Large intestine (tissue), 3 donors: Measurements from ENCODE around the gene DEAF1. TPM values are rescaled to one million over a fixed set of nuclear protein-coding genes. Genes with fewer than 3 reads are reported as not detected.

Experiments used
- DNase-seq, 2 donors: peaks; one replicate each; pipeline versions ENCODE4 v3.0.0 to v3.0.0-alpha.2; 2013
- H3K27ac ChIP-seq: one replicate; pipeline ENCODE4 v1.5.1; 2013; ENCODE audit warnings: low read length
- H3K27me3 ChIP-seq: 2 replicates; pipeline ENCODE4 v1.6.1; 2013; ENCODE audit warnings: low read length; ENCODE audit not compliant: control insufficient read depth, insufficient read depth
- H3K36me3 ChIP-seq: 2 replicates; pipeline ENCODE4 v1.6.1; 2013; ENCODE audit warnings: low read length; ENCODE audit not compliant: control insufficient read depth, insufficient read depth
- H3K4me1 ChIP-seq: one replicate; pipeline ENCODE4 v1.6.1; 2013; ENCODE audit warnings: low read length; ENCODE audit not compliant: control insufficient read depth, insufficient read depth
- H3K4me3 ChIP-seq: one replicate; pipeline ENCODE4 v1.5.1; 2013; ENCODE audit warnings: low read length
- H3K9me3 ChIP-seq: one replicate; pipeline ENCODE4 v1.6.1; 2013; ENCODE audit warnings: mild to moderate bottlenecking, low read depth, low read length, moderate library complexity; ENCODE audit not compliant: control insufficient read depth
- WGBS: methylation state at CpG from one replicate; pipeline ENCODE4 v1.1.5; 2013; ENCODE audit warnings: low lambda C conversion rate; ENCODE audit not compliant: insufficient coverage; 5-methylcytosine and 5-hydroxymethylcytosine counted together
- polyA plus RNA-seq: library from polyadenylated mRNA; unstranded; fragments of 120-200 nt; gene quantifications from one replicate; pipeline ENCODE4 v1.2.1, GENCODE V29; 2013

DEAF1 gene
- polyA plus RNA-seq, 1 donor = 24.1 TPM

GRCh38 chr11:645536-645935, 49.5 kb downstream of the DEAF1 start:
- Histone ChIP-seq H3K36me3 (peaks cover 25% of the 10 kb centered on the region), H3K4me1 (peaks cover 7% of the 10 kb centered on the region), H3K27ac (no peak overlapping the region), H3K27me3 (peaks cover 6% of the 10 kb centered on the region), H3K9me3 (peaks cover under 1% of the 10 kb centered on the region), H3K4me3 (no peak overlapping the region)
- DNase-seq = no peak
- WGBS = no CpG with 5 or more reads among the region's 16 CpGs

DNA sequence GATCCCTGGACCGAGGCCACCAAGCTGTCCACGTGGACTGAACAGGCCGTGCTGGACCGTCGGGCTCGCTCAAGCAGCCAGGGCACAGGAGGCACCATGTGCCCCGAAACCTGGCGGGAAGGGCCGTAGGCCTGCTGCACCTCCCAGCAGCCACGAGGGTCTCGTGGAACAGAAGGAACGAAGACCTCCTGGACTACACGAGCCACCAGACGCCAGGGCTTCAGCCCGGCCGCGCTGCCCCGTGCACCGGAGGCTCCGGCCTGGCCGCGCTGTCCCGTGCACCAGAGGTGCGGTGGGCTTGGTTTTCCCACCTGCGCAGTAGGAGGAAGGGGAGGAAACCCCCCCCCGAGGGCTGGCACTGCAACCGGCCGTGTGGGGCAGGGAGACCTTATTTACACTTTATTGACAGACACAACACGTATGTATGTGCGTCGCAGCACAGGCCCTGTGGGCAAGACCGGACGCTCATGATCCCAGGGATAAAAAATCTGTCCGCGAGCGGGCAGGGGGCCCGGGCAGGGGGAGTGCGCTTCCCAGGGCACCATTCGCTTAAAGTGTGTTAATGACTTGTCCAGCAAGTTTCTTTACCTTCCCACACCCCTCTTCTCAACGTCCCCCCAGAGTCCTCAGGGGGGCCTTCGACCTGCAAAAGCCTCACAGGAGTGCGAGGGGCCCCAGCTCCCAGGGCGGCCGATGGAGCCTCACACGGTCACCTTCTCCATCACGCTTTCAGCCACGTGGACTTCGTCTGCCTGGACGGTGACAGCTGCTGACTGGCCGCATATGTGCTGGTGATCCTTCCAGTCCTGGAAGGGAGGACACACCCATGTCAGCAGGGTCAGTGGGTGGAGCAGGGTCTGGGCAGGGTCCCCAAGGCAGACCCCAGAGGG, 50.9 kb downstream of the DEAF1 start:
- no CpG with 5 or more reads among the region's 50 CpGs for WGBS
- Histone ChIP-seq H3K4me3 (no peak overlapping the region), H3K36me3 (peaks cover 20% of the 10 kb centered on the region), H3K4me1 (peaks cover 9% of the 10 kb centered on the region), H3K9me3 (peaks cover 4% of the 10 kb centered on the region), H3K27ac (no peak overlapping the region), H3K27me3 (peaks cover 14% of the 10 kb centered on the region)
- DNase-seq = no peak

- H3K4me1 ChIP-seq = peaks cover 16% of the 10 kb centered on the region
- WGBS = no CpG with 5 or more reads among the region's 9 CpGs
These were observed 51.7 kb downstream of the DEAF1 start for GRCh38 chr11:643366-643765.

DNA sequence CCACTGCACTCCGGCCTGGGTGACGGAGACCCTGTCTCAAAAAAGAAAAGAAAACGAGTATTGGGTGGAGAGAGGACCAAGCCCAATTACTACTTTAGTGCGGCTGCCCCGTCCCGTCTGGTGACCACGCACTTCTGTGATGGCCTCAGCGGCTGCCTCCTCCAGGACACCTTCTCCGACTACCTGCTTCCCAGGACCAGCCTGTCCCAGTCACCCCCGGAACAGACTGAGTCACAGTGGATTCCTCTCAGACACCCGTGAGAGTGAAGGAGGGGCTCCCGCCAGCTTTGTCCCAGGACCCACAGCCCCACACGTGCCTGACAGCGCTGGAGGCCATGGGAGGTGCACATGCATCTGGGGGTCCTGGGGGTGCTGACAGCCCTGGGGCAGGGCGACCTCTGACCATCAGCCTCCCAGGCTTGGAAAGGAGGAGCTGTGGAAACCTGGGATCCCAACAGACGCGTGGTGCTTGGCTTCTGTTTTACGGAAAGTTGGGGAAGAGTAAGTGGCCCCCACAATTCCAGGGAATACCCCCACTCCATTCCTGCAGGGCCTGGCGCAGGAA, 53.1 kb downstream of the DEAF1 start:
- H3K4me3 ChIP-seq = no peak overlapping the region
- H3K4me1 ChIP-seq = peaks cover 20% of the 10 kb centered on the region
- H3K36me3 ChIP-seq = peaks cover 20% of the 10 kb centered on the region
- H3K9me3 ChIP-seq = peaks cover 8% of the 10 kb centered on the region
- no CpG with 5 or more reads among the region's 19 CpGs for WGBS
- DNase-seq = no peak
- H3K27ac ChIP-seq = no peak overlapping the region
- peaks cover 33% of the 10 kb centered on the region for H3K27me3 ChIP-seq

More at GRCh38 chr11:643366-643765, 51.7 kb downstream of the DEAF1 start:
- Histone ChIP-seq H3K4me3 (no peak overlapping the region), H3K27me3 (peaks cover 21% of the 10 kb centered on the region), H3K9me3 (peaks cover 4% of the 10 kb centered on the region), H3K27ac (no peak overlapping the region), H3K36me3 (peaks cover 20% of the 10 kb centered on the region)
- no peak for DNase-seq

GRCh38 chr11:640021-640706, 54.9 kb downstream of the DEAF1 start:
- H3K27me3 ChIP-seq = peaks cover 47% of the 10 kb centered on the region
- no peak overlapping the region for H3K27ac ChIP-seq
- no peak for DNase-seq
- peaks cover 18% of the 10 kb centered on the region for H3K36me3 ChIP-seq
- no CpG with 5 or more reads among the region's 69 CpGs for WGBS
- H3K9me3 ChIP-seq = peaks cover 8% of the 10 kb centered on the region
- peaks cover 21% of the 10 kb centered on the region for H3K4me1 ChIP-seq
- no peak overlapping the region for H3K4me3 ChIP-seq

DNA sequence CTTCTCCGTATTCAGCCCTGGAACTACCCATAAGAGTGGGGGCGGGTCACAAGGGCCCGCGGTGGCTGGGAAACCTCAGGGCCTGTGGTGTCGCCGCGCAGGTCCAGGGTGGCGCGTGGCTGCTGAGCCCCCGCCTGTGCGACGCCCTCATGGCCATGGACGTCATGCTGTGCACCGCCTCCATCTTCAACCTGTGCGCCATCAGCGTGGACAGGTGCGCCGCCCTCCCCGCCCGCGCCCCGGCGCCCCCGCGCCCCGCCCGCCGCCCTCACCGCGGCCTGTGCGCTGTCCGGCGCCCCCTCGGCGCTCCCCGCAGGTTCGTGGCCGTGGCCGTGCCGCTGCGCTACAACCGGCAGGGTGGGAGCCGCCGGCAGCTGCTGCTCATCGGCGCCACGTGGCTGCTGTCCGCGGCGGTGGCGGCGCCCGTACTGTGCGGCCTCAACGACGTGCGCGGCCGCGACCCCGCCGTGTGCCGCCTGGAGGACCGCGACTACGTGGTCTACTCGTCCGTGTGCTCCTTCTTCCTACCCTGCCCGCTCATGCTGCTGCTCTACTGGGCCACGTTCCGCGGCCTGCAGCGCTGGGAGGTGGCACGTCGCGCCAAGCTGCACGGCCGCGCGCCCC, 55.6 kb downstream of the DEAF1 start:
- no CpG with 5 or more reads among the region's 80 CpGs for WGBS
- Histone ChIP-seq H3K9me3 (peaks cover 8% of the 10 kb centered on the region), H3K36me3 (peaks cover 16% of the 10 kb centered on the region), H3K27me3 (peaks cover 47% of the 10 kb centered on the region), H3K4me3 (no peak overlapping the region), H3K27ac (no peak overlapping the region), H3K4me1 (peaks cover 21% of the 10 kb centered on the region)
- DNase-seq = no peak

GRCh38 chr11:638631-639331, 56.2 kb downstream of the DEAF1 start:
- H3K4me3 ChIP-seq = no peak overlapping the region
- H3K4me1 ChIP-seq = peaks cover 21% of the 10 kb centered on the region
- DNase-seq = no peak
- peaks cover 47% of the 10 kb centered on the region for H3K27me3 ChIP-seq
- H3K36me3 ChIP-seq = peaks cover 10% of the 10 kb centered on the region
- WGBS = no CpG with 5 or more reads among the region's 28 CpGs
- peaks cover 8% of the 10 kb centered on the region for H3K9me3 ChIP-seq
- H3K27ac ChIP-seq = no peak overlapping the region

GRCh38 chr11:637593-638521, 57.2 kb downstream of the DEAF1 start:
- WGBS = no CpG with 5 or more reads among the region's 55 CpGs
- Histone ChIP-seq H3K27ac (no peak overlapping the region), H3K4me3 (no peak overlapping the region), H3K36me3 (peaks cover 4% of the 10 kb centered on the region), H3K9me3 (peaks cover 8% of the 10 kb centered on the region), H3K27me3 (peaks cover 47% of the 10 kb centered on the region), H3K4me1 (peaks cover 21% of the 10 kb centered on the region)
- no peak for DNase-seq

GRCh38 chr11:637333-637592, 57.8 kb downstream of the DEAF1 start:
- Histone ChIP-seq H3K4me3 (no peak overlapping the region), H3K36me3 (peaks cover 2% of the 10 kb centered on the region), H3K9me3 (peaks cover 8% of the 10 kb centered on the region), H3K4me1 (peaks cover 21% of the 10 kb centered on the region), H3K27ac (no peak overlapping the region), H3K27me3 (peaks cover 47% of the 10 kb centered on the region)
- no peak for DNase-seq
- no CpG with 5 or more reads among the region's 34 CpGs for WGBS
